SK-N-SH treated with all-trans-retinoic acid at 6 μM for 48 hours (cell line): Measurements from ENCODE around the gene CYP8B1.

Experiments used
- ATAC-seq: fragments of 200-7000 bp; cut with Tn5 transposase; 3 replicates; pipeline ENCODE4 v1.9.1; 2020; ENCODE audit warnings: mild to moderate bottlenecking, moderate library complexity
- ARNTL ChIP-seq: fragments of 450-650 bp; formaldehyde crosslinking; IDR thresholded peaks from 2 replicates; pipeline ENCODE4 v1.5.0; 2020; ENCODE audit warnings: low read depth, mild to moderate bottlenecking, moderate library complexity, borderline replicate concordance
- BACH2 ChIP-seq: fragments of 250-450 bp; sonication (Bioruptor Pico); IDR thresholded peaks from 2 replicates; pipeline ENCODE4 v1.9.0; 2021; ENCODE audit warnings: mild to moderate bottlenecking, borderline replicate concordance
- CSDC2 ChIP-seq: fragments of 250-450 bp; sonication (Bioruptor Pico); IDR thresholded peaks from 2 replicates; pipeline ENCODE4 v1.5.0; 2020; ENCODE audit warnings: mild to moderate bottlenecking, moderate library complexity
- ESRRG ChIP-seq: fragments of 250-450 bp; sonication (Bioruptor Pico); IDR thresholded peaks from 2 replicates; pipeline ENCODE4 v1.6.1; 2021; ENCODE audit warnings: mild to moderate bottlenecking
- GLIS3 ChIP-seq: fragments of 250-450 bp; sonication (Bioruptor Pico); IDR thresholded peaks from 2 replicates; pipeline ENCODE4 v1.5.0; 2020; ENCODE audit warnings: mild to moderate bottlenecking, moderate library complexity
- OSR1 ChIP-seq: fragments of 250-450 bp; sonication (Bioruptor Pico); IDR thresholded peaks from 2 replicates; pipeline ENCODE4 v1.8.0; 2022; ENCODE audit warnings: moderate library complexity, mild to moderate bottlenecking, inconsistent platforms
- PPARA ChIP-seq: fragments of 250-450 bp; sonication (Bioruptor Pico); IDR thresholded peaks from 2 replicates; pipeline ENCODE4 v1.5.0; 2020; ENCODE audit warnings: mild to moderate bottlenecking, borderline replicate concordance
- RARB ChIP-seq: fragments of 250-450 bp; sonication (Bioruptor Pico); IDR thresholded peaks from 2 replicates; pipeline ENCODE4 v1.8.0; 2021; ENCODE audit warnings: mild to moderate bottlenecking, moderate library complexity
- SNAI2 ChIP-seq: fragments of 250-450 bp; sonication (Bioruptor Pico); IDR thresholded peaks from 2 replicates; pipeline ENCODE4 v1.5.0; 2020; ENCODE audit warnings: mild to moderate bottlenecking, moderate library complexity
- TCF4 ChIP-seq: fragments of 250-450 bp; sonication (Bioruptor Pico); IDR thresholded peaks from 2 replicates; pipeline ENCODE4 v1.8.0; 2021; ENCODE audit warnings: mild to moderate bottlenecking, moderate library complexity, borderline replicate concordance
- TOX ChIP-seq: fragments of 250-450 bp; sonication (Bioruptor Pico); IDR thresholded peaks from 2 replicates; pipeline ENCODE4 v1.8.0; 2021; ENCODE audit warnings: mild to moderate bottlenecking, moderate library complexity, borderline replicate concordance
- ZC3H10 ChIP-seq: fragments of 250-450 bp; sonication (Bioruptor Pico); IDR thresholded peaks from 2 replicates; pipeline ENCODE4 v1.5.1; 2021; ENCODE audit warnings: mild to moderate bottlenecking, moderate library complexity
- ZFP30 ChIP-seq: fragments of 450-650 bp; formaldehyde crosslinking; IDR thresholded peaks from 2 replicates; pipeline ENCODE4 v1.5.0; 2022; ENCODE audit warnings: mild to moderate bottlenecking, moderate library complexity
- ZNF70 ChIP-seq: fragments of 450-650 bp; formaldehyde crosslinking; IDR thresholded peaks from 2 replicates; pipeline ENCODE4 v1.5.0; 2020; ENCODE audit warnings: mild to moderate bottlenecking, moderate library complexity
- ZNF8 ChIP-seq: fragments of 450-650 bp; formaldehyde crosslinking; IDR thresholded peaks from 2 replicates; pipeline ENCODE4 v1.5.0; 2020; ENCODE audit warnings: mild to moderate bottlenecking, moderate library complexity
- TF ChIP-seq, protein P1 (sequence below): fragments of 250-450 bp; sonication (Bioruptor Pico); IDR thresholded peaks from 2 replicates; pipeline ENCODE4 v1.5.0; 2020; ENCODE audit warnings: mild to moderate bottlenecking, moderate library complexity
- TF ChIP-seq, protein P2 (sequence below): fragments of 250-450 bp; sonication (Bioruptor Pico); IDR thresholded peaks from 2 replicates; pipeline ENCODE4 v1.5.1; 2021; ENCODE audit warnings: mild to moderate bottlenecking, moderate library complexity
- TF ChIP-seq, protein P3 (sequence below): fragments of 250-450 bp; sonication (Bioruptor Pico); IDR thresholded peaks from 2 replicates; pipeline ENCODE4 v1.8.0; 2021; ENCODE audit warnings: low read depth, mild to moderate bottlenecking, moderate library complexity, borderline replicate concordance
- TF ChIP-seq, protein P4 (sequence below): fragments of 250-450 bp; sonication (Bioruptor Pico); IDR thresholded peaks from 2 replicates; pipeline ENCODE4 v1.5.1; 2020; ENCODE audit warnings: low read depth, mild to moderate bottlenecking, moderate library complexity

The CYP8B1 gene

DNA sequence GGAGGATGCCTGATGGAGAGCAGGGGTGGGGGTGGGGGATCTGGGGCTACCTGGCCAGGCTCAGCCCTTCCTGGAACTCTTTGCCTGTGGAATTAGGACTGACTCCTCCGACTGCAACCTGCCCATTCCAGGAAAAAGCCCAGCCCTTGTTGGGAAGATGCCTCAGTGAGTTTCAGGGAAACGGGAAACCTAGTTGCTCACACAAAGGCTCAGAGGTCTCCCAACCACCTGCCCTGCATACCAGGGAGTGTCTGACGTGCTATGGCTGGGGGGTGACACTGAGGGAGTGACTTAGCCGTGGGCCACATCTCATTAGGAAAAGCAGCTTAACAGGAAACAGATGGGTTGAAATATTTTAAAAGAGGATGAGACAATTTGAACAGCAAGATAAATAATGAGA, 27.9 kb downstream of the CYP8B1 start:
- no peak for ATAC-seq
- TF ChIP-seq ZNF8 (CRISPR knock-in tag) = no peak
- TF ChIP-seq, protein P1, sequence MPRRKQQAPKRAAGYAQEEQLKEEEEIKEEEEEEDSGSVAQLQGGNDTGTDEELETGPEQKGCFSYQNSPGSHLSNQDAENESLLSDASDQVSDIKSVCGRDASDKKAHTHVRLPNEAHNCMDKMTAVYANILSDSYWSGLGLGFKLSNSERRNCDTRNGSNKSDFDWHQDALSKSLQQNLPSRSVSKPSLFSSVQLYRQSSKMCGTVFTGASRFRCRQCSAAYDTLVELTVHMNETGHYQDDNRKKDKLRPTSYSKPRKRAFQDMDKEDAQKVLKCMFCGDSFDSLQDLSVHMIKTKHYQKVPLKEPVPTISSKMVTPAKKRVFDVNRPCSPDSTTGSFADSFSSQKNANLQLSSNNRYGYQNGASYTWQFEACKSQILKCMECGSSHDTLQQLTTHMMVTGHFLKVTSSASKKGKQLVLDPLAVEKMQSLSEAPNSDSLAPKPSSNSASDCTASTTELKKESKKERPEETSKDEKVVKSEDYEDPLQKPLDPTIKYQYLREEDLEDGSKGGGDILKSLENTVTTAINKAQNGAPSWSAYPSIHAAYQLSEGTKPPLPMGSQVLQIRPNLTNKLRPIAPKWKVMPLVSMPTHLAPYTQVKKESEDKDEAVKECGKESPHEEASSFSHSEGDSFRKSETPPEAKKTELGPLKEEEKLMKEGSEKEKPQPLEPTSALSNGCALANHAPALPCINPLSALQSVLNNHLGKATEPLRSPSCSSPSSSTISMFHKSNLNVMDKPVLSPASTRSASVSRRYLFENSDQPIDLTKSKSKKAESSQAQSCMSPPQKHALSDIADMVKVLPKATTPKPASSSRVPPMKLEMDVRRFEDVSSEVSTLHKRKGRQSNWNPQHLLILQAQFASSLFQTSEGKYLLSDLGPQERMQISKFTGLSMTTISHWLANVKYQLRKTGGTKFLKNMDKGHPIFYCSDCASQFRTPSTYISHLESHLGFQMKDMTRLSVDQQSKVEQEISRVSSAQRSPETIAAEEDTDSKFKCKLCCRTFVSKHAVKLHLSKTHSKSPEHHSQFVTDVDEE (CRISPR knock-in tag) = no peak
- TF ChIP-seq PPARA (CRISPR knock-in tag) = no peak
- TF ChIP-seq, protein P2, sequence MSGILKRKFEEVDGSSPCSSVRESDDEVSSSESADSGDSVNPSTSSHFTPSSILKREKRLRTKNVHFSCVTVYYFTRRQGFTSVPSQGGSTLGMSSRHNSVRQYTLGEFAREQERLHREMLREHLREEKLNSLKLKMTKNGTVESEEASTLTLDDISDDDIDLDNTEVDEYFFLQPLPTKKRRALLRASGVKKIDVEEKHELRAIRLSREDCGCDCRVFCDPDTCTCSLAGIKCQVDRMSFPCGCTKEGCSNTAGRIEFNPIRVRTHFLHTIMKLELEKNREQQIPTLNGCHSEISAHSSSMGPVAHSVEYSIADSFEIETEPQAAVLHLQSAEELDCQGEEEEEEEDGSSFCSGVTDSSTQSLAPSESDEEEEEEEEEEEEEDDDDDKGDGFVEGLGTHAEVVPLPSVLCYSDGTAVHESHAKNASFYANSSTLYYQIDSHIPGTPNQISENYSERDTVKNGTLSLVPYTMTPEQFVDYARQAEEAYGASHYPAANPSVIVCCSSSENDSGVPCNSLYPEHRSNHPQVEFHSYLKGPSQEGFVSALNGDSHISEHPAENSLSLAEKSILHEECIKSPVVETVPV = no peak
- TF ChIP-seq OSR1 (CRISPR knock-in tag) = no peak

DNA sequence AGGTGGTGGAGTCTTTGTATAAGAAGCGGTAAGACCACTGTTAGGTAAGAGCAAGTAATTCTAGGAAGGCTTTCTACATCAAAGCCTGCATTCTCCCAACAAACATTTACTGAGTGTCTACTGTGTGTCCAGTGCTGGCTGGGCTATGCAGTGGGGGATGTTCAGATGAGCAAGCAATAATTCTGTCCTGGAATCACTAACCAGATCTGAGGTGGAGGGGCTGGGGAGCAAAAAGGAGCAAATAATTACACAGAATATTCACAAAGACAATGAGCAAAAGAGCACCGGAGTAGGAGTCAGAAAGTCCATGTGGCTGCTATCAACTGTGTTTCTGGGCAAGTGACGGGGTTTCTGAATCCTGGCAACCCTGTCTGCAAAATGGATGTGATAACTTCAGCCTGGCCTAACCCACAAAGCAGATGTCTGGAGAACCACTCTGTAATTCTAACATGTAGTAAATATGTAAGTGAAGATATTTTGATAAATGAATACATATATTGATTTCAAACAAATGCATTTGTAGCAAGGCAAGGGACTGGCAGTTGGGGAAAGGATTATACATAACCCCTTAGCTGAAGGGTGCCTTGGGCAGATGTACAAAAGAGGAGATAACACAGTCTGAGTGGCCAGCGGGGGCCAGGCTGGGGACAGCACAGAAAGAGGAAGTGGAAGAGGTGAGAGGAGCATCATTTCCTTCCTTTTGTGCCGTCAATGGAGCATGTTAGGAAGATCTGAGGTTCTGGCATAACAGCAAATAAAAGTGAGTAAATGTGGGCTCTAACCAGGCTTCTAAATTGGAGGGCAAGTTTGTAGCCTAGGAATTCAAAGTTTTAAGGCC, 28.8 kb downstream of the CYP8B1 start:
- no peak; the same call in 2 of the 3 replicates for ATAC-seq
- TF ChIP-seq, protein P3, sequence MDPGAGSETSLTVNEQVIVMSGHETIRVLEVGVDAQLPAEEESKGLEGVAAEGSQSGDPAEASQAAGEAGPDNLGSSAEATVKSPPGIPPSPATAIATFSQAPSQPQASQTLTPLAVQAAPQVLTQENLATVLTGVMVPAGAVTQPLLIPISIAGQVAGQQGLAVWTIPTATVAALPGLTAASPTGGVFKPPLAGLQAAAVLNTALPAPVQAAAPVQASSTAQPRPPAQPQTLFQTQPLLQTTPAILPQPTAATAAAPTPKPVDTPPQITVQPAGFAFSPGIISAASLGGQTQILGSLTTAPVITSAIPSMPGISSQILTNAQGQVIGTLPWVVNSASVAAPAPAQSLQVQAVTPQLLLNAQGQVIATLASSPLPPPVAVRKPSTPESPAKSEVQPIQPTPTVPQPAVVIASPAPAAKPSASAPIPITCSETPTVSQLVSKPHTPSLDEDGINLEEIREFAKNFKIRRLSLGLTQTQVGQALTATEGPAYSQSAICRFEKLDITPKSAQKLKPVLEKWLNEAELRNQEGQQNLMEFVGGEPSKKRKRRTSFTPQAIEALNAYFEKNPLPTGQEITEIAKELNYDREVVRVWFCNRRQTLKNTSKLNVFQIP = no peak
- TF ChIP-seq, protein P4, sequence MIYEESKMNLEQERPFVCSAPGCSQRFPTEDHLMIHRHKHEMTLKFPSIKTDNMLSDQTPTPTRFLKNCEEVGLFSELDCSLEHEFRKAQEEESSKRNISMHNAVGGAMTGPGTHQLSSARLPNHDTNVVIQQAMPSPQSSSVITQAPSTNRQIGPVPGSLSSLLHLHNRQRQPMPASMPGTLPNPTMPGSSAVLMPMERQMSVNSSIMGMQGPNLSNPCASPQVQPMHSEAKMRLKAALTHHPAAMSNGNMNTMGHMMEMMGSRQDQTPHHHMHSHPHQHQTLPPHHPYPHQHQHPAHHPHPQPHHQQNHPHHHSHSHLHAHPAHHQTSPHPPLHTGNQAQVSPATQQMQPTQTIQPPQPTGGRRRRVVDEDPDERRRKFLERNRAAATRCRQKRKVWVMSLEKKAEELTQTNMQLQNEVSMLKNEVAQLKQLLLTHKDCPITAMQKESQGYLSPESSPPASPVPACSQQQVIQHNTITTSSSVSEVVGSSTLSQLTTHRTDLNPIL = no peak
- TF ChIP-seq ZNF8 (CRISPR knock-in tag) (no peak), RARB (CRISPR knock-in tag) (no peak), ZNF70 (CRISPR knock-in tag) (no peak), ESRRG (CRISPR knock-in tag) (no peak), ARNTL (CRISPR knock-in tag) (no peak), ZFP30 (CRISPR knock-in tag) (no peak), BACH2 (CRISPR knock-in tag) (no peak), TOX (CRISPR knock-in tag) (no peak), GLIS3 (no peak), OSR1 (CRISPR knock-in tag) (no peak)
- TF ChIP-seq, protein P2 = no peak

DNA sequence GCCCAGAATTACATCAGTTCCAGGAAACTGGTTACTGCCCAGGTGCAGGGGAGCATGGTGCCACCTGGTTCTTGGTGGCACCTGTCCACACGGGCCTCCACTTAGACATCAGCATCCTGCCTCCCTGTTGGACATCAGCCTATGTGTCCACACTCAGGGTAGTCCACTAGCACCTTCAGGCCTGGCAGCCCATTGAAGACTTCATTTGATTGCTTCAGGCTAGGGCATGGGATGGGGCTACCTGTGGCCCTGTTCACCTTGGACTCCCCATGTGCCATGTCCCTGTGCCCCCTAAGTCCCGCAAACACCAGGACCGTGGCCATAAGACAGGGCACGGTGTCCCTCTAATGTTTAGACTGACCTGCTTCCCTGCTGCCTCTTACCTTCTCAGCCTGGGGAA, 30.9 kb downstream of the CYP8B1 start:
- TF ChIP-seq TCF4 = no peak
- no peak for TF ChIP-seq ARNTL (CRISPR knock-in tag)
- TF ChIP-seq ZFP30 (CRISPR knock-in tag) = no peak
- TF ChIP-seq ZC3H10 (CRISPR knock-in tag) = no peak
- TF ChIP-seq, protein P3 = no peak
- no peak for ATAC-seq

DNA sequence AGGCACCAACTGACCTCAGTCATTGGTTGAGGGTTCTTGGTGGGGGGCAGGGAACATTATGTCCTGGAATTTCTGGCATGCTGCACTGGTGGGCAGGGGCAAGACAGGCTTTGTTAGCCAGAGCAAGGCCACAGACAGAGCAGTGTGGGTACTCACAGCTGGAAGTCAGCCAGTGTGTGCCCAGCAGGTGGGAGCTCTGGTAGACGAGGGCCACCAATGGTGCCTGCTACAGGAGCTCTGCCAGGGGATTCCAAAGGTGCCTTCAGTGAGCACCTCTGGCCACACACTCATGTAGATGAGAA, 31.3 kb downstream of the CYP8B1 start:
- ATAC-seq = no peak
- TF ChIP-seq ESRRG (CRISPR knock-in tag) = no peak
- TF ChIP-seq SNAI2 = no peak
- no peak for TF ChIP-seq ARNTL (CRISPR knock-in tag)
- no peak for TF ChIP-seq ZFP30 (CRISPR knock-in tag)
- TF ChIP-seq CSDC2 (CRISPR knock-in tag) = no peak
- TF ChIP-seq ZNF8 (CRISPR knock-in tag) = no peak
- TF ChIP-seq GLIS3 = no peak
- TF ChIP-seq, protein P3 = no peak
- TF ChIP-seq, protein P2 = no peak
- TF ChIP-seq PPARA (CRISPR knock-in tag) = no peak
- no peak for TF ChIP-seq RARB (CRISPR knock-in tag)
- no peak for TF ChIP-seq ZNF70 (CRISPR knock-in tag)
